HPDE6-E6E7 (cell line): ENCODE measurements around the gene ST6GALNAC2.
A peak's percentile ranks its signal among the peaks of the same experiment; 100 is the strongest.
"Not testable (repeated sequence)": the region's sequence is repeated elsewhere in the genome, so short reads cannot be mapped to it uniquely, and the experiment has no call there.

Experiments
- DNase-seq: peaks from one replicate; pipeline ENCODE4 v3.0.0; 2011; ENCODE audit warnings: missing footprints; ENCODE audit errors: extremely low spot score

ST6GALNAC2 gene

GRCh38 chr17:76570877-76571471, 14.7 kb downstream of the ST6GALNAC2 start:
- no peak for DNase-seq

- DNase-seq, result no peak
Observed at GRCh38 chr17:76570457-76570856, 15.2 kb downstream of the ST6GALNAC2 start.

- DNase-seq, result no peak
Observed at GRCh38 chr17:76569607-76570279, 15.9 kb downstream of the ST6GALNAC2 start.

DNA sequence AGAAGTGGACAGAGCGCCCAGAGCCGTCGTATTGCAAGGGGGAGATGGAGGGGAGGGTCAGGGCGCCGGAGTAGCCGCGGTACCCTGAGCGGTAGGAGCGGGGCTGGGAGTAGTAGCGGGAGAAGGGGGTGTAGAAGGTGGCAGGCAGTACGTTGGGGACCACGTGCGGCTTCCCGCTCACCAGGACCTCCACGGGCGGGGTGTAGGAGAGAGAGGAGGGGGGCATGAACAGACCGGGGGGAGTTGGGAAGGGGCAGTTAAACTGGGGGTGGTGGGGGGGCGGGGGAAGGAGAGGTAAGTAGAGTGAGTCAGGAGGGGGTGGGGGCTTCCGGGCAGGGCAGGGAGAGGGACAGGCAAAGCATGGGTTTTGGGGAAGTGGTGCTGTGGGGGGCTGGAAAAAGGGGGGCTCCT, 16.8 kb downstream of the ST6GALNAC2 start:
- DNase-seq, result no peak

GRCh38 chr17:76567634-76568432, 17.8 kb downstream of the ST6GALNAC2 start:
- DNase-seq, result no peak

GRCh38 chr17:76566988-76567431, 18.6 kb downstream of the ST6GALNAC2 start:
- no peak for DNase-seq

- DNase-seq, result no peak
Observed at GRCh38 chr17:76566613-76566943, 19.1 kb downstream of the ST6GALNAC2 start.

DNA sequence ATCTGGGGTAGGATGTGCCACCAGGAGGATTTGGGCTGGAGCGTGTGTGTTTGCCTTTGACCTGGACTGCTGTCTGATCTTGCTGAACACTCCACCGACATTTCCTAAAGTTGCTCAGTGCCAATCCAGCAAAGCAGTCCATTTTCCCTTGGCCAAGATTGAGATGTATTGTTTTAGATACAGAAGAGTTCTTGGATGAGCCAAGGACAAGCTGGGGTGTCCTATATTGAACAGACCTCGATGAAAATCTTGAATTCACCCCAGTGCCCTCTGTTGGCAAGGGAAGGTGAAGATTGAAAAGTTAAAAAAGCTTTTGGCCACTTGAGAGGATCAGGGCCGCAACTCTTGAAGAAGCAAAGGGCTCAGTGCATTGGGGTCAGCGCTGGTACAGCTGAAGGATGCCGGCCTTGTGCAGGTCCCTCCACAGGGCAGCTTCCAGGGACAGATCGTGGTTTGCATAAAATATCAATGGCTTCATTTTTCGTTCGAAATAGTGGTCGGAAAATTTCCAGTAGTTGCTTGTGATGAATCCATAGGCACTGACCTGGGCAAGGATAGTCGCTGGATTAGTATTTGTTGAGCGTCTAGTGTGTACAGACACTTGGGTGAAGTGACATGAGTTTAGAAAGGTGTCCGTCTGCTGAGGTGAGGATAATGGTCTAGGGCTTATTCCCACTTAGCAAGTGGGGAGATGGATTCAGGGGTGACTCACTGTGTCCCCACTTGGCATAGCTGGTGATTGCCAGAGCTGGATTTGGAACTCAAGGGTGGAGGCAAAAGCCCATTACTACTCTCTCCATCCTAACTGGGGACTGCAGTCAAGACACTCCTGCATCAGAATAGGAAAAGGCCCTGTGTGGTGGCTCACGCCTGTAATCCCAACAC, 19.7 kb downstream of the ST6GALNAC2 start:
- no peak for DNase-seq

- not testable (repeated sequence) for DNase-seq
Observed at GRCh38 chr17:76564991-76565727, 20.5 kb downstream of the ST6GALNAC2 start.

GRCh38 chr17:76563359-76563758, 22.3 kb downstream of the ST6GALNAC2 start:
- DNase-seq, result not testable (repeated sequence)

GRCh38 chr17:76562734-76563148, 22.9 kb downstream of the ST6GALNAC2 start:
- no peak for DNase-seq

GRCh38 chr17:76561799-76562268, 23.8 kb downstream of the ST6GALNAC2 start:
- no peak for DNase-seq

DNA sequence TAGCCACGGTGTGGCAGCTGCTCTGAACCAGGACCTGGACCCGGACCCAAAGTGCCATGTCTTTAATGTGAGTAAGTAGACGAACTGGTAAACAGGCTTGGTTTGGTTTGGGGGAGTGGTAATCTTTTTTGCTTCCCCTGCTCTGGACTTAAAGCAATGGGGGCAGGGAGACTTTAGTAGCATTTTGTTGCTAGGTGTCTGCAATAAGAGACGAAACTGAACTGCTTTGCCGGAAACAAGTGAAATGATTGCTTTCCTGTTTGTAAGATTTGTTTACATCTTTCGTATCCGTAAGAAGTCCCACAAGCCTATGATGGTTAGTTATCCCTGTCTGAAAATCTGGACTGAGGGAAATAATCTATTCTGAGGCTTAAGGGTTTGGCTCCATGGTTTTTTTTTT, 24.3 kb downstream of the ST6GALNAC2 start:
- no peak for DNase-seq

DNA sequence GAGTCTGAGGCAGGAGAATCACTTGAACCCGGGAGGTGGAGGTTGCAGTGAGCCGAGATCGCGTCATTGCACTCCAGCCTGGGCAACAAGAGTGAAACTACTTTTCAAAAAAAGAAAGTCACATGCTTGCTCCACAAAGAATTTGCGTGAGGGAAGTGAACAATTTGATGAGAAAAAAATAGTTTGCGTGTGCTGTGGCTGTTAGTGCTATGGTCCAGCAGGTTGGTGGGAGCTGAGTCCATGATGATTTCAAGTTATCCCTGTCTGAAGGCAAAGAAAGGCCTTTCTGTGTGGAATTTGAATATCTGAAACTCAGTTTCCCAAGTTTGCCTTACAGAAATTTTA, 24.8 kb downstream of the ST6GALNAC2 start:
- no peak for DNase-seq

DNA sequence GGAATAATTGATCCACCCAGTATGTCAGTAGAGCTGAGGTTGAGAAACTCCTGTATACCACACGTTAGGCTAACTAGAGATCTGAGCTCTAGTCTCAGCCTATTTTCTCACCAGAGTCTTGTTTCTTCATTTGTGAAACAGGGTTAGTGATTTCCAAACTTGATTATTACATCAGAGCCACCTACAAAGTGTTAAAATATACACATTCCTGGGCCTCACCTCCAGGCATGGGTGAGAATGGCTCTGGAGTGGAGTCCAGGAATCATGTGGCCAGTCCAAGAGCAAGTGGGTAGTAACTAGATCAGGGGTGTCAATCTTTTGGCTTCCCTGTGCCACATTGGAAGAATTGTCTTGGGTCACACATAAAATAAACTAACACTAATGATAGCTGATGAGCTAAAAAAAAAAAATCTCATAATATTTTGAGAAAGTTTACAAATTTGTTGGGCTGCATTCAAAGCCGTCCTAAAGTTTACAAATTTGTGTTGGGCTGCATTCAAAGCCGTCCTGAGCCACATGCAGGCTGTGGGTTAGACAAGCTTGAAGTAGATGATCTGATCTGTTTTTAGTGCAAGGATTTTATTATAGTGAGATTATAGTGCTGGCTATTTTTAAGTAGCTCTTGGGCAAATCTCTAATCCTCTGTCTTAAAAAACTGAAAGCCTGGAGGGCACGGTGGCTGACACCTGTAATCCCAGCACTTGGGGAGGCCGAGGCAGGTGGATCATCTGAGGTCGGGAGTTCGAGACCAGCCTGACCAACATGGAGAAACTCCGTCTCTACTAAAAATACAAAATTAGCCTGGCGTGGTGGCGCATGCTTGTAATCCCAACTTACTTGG, 25.4 kb downstream of the ST6GALNAC2 start:
- DNase-seq, result no peak

GRCh38 chr17:76559460-76559859, 26.2 kb downstream of the ST6GALNAC2 start:
- not testable (repeated sequence) for DNase-seq

DNA sequence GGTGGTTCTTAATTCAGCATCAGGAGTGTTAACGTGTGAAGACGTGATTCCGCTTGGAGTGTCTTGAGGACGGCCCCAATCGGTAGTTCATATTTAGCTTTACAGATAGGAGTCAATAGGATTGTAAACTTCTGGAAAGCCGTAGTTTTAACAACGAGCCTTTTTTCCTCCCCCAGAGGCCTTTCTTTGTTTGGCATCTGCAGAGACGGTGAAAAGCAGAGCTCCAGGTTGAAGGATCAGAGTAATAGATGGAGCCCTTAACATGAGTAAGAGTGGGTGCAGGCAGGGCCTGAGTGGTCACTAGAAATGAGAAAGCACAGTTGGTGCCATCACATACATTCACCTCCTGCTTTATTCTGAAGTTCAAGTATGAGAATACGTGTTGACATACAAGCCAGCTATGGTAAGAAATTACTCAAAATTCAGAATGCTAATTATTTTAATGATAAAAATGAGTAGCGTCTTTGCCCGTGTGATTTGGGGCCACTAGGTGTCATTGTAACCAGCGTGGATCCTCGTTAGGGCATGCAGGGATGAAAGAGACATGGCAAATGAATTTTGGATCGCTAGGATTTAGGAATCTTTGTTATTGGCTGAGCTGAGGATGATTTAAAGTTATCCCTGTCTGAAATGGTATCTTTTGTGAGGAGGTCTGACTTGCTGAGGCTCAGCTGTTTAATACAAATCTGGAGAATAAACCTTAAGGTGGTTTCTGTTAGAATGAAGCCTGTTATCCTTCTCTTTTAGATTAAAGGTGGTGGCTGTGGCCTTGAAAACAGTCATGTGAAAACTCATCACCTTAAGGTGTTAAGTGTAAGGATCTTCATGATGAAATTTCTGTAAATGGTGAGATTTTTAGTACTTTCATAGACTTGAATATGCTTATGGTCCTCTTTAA, 27.2 kb downstream of the ST6GALNAC2 start:
- DNase-seq, result no peak

GRCh38 chr17:76557368-76558197, 28.1 kb downstream of the ST6GALNAC2 start:
- peak; percentile 70 for DNase-seq
